T-helper 2 cell treated with Interferon-gamma antibody and Interleukin-4, amounts not matched to agents 100 ng/mL and 5 ng/mL, for 36 hours (primary cell): ENCODE measurements around the gene RND2. TPM values are rescaled to one million over a fixed set of nuclear protein-coding genes. Genes with fewer than 3 reads are reported as not detected.

Experiments used
- intact Hi-C: fragments of 100-400 bp; cut with micrococcal nuclease; formaldehyde crosslinking; loops from one replicate; pipeline ENCODE4 v1.15.1; 2023
- total RNA-seq: library from RNA; stranded (reverse); gene quantifications from 2 replicates; pipeline ENCODE4 v1.2.3, GENCODE V29; 2022

RND2 gene
- total RNA-seq, 1 donor from 2014 or later: 0.25 TPM

- intact Hi-C loops: no loop called here
Observed at GRCh38 chr17:43069368-43069898, 44.4 kb downstream of the RND2 start.

- intact Hi-C loops: no loop called here
Observed at GRCh38 chr17:43070257-43070656, 45.2 kb downstream of the RND2 start.

GRCh38 chr17:43070872-43071271, 45.8 kb downstream of the RND2 start:
- intact Hi-C loops: no loop called here

- intact Hi-C loops: no loop called here
Observed at GRCh38 chr17:43074869-43075268, 49.8 kb downstream of the RND2 start.

GRCh38 chr17:43079641-43080302, 54.7 kb downstream of the RND2 start:
- intact Hi-C loops: no loop called here

Other genes with a start within 250 kb of the RND2 start
- 0.11 and 0.50 TPM in 2 replicates for gene WNK4, start 244.6 kb upstream of the RND2 start, total RNA-seq
- 48.9 and 51.3 TPM in 2 replicates for gene COA3, start 226.5 kb upstream of the RND2 start, total RNA-seq
- not detected in 2 replicates for gene CNTD1, start 226.4 kb upstream of the RND2 start, total RNA-seq
- gene BECN1, start 200.9 kb upstream of the RND2 start, total RNA-seq: 93.3 and 105 TPM in 2 replicates
- gene PSME3, start 191.8 kb upstream of the RND2 start, total RNA-seq: 138 and 142 TPM in 2 replicates
- gene AOC2, start 180.7 kb upstream of the RND2 start, total RNA-seq: 2.3 and 2.7 TPM in 2 replicates
- 0.70 and 1.1 TPM in 2 replicates for gene AOC3, start 174.0 kb upstream of the RND2 start, total RNA-seq
- not detected in 2 replicates for gene G6PC1, start 124.4 kb upstream of the RND2 start, total RNA-seq
- gene AARSD1, start 60.8 kb upstream of the RND2 start, total RNA-seq: 50.1 and 52.2 TPM in 2 replicates
- 0.43 and 0.52 TPM in 2 replicates for gene PTGES3L, start 45.2 kb upstream of the RND2 start, total RNA-seq
- 14.9 and 17.5 TPM in 2 replicates for gene RUNDC1, start 44.7 kb upstream of the RND2 start, total RNA-seq
- 943 and 969 TPM in 2 replicates for gene RPL27, start 26.8 kb upstream of the RND2 start, total RNA-seq
- 101 and 103 TPM in 2 replicates for gene IFI35, start 18.4 kb upstream of the RND2 start, total RNA-seq
- gene VAT1, start 2.8 kb upstream of the RND2 start, total RNA-seq: 18.4 and 18.5 TPM in 2 replicates
- 76.3 and 85.1 TPM in 2 replicates for gene BRCA1, start 100.1 kb downstream of the RND2 start, total RNA-seq
- gene NBR1, start 146.0 kb downstream of the RND2 start, total RNA-seq: 47.0 and 49.3 TPM in 2 replicates
- gene TMEM106A, start 186.6 kb downstream of the RND2 start, total RNA-seq: 17.2 and 18.4 TPM in 2 replicates
- not detected in 2 replicates for gene CCDC200, start 203.4 kb downstream of the RND2 start, total RNA-seq
- 6,630 and 6,735 TPM in 2 replicates for gene RNU2-1, start 208.7 kb downstream of the RND2 start, total RNA-seq